Neuron (in vitro differentiated cells): ENCODE data around the gene C3orf70.

Source experiments
- H2AFZ ChIP-seq: one replicate; pipeline ENCODE4 v1.6.1; 2013; ENCODE audit warnings: low read depth, mild to moderate bottlenecking, inconsistent platforms, low read length, moderate library complexity
- H3K27me3 ChIP-seq: one replicate; pipeline ENCODE4 v1.6.1; 2013; ENCODE audit warnings: low read length; ENCODE audit not compliant: insufficient read depth
- H3K36me3 ChIP-seq: one replicate; pipeline ENCODE4 v1.6.1; 2013; ENCODE audit warnings: low read length; ENCODE audit not compliant: insufficient read depth
- H3K4me1 ChIP-seq: one replicate; pipeline ENCODE4 v1.6.1; 2013; ENCODE audit warnings: low read length; ENCODE audit not compliant: insufficient read depth
- H3K4me3 ChIP-seq: 2 replicates; pipeline ENCODE4 v1.5.1; 2013; ENCODE audit warnings: mild to moderate bottlenecking, low read length, moderate library complexity
- H3K9me3 ChIP-seq: one replicate; pipeline ENCODE4 v1.6.1; 2013; ENCODE audit warnings: low read length

The C3orf70 gene

DNA sequence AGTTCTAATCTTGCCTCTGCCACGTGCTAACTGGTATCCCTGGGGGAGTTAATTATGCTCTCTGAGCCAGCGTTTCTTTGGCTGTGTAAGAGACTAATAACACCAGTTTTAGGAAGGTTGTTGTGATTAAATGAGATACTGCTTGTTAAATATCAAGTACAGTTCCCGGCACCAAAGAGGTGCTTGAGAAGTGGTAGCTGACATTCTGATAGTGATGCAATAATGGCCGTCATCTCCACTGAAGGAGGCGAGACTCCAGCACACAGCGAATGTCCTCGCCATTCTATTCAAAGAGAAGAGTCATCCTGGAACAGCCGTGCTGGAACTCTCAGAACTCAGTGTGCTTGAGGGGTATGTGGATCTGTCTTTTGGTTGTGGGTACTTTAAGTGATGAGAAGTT lies 9.8 kb upstream of the C3orf70 start:
- H3K9me3 ChIP-seq, result no peaks in the 10 kb centered on the region
- no peak overlapping the region for H2AFZ ChIP-seq
- no peak overlapping the region for H3K4me3 ChIP-seq
- peaks cover 3% of the 10 kb centered on the region for H3K27me3 ChIP-seq
- peaks cover 4% of the 10 kb centered on the region for H3K4me1 ChIP-seq
- no peaks in the 10 kb centered on the region for H3K36me3 ChIP-seq

DNA sequence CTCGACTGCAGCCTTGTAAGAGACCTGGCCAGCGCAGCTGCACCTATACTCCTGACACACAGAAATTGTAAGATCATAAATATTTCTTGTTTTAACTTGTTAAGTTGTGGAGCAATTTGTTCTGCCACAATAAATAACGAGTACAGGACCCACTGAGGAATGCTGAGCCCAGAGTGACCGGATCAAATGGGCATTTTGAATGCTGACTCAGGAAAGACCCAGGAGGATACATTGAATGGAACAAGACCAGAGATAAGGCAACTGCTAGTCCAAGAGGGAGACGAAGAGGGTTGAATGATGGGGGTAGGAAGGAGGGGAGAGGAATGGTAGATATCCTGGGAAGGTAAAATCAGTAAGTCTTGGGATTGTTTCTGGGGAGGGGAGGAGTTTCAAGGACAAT lies 8.9 kb upstream of the C3orf70 start:
- H2AFZ ChIP-seq, result no peak overlapping the region
- peaks cover 3% of the 10 kb centered on the region for H3K27me3 ChIP-seq
- H3K9me3 ChIP-seq, result no peaks in the 10 kb centered on the region
- no peaks in the 10 kb centered on the region for H3K36me3 ChIP-seq
- H3K4me3 ChIP-seq, result no peak overlapping the region
- peaks cover 4% of the 10 kb centered on the region for H3K4me1 ChIP-seq

DNA sequence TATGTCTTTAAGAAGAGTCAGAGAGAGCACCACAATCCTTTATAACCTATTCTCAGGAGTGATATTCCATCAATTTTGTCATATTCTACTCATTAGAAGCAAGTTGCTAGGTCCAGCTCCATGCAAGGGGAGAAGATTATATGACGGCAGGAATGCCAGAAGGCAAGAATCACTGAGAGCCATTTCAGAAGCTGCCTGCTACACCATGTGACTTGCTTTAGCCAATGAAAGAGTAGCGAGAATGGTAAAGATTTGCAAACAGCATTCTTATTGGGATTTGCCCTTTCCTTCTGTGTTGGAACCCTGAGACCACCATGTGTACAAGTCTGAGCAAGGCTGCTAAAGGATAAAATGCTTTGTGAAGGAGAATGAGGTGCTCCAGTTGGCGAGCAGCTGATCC lies 4.5 kb upstream of the C3orf70 start:
- no peaks in the 10 kb centered on the region for H3K36me3 ChIP-seq
- no peak overlapping the region for H2AFZ ChIP-seq
- H3K9me3 ChIP-seq, result no peaks in the 10 kb centered on the region
- H3K27me3 ChIP-seq, result peaks cover 15% of the 10 kb centered on the region
- peaks cover 4% of the 10 kb centered on the region for H3K4me1 ChIP-seq
- no peak overlapping the region for H3K4me3 ChIP-seq

DNA sequence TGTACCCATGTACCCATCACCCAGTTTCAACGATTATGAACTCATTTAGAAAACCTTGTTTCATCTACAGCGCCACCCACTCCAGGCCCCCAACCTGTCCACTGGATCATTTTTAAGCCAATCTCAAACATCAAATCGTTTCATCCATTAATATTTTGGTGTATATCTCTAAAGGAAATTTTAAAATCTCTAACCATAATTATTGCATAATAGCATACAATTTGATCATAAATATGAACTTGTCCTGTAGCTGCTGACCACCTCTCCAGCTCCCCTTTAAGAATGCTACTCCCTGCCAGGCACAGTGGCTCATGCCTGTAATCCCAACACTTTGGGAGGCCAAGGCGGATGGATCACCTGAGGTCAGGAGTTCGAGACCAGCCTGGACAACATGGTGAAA lies 2.8 kb upstream of the C3orf70 start:
- H3K9me3 ChIP-seq, result no peaks in the 10 kb centered on the region
- H3K27me3 ChIP-seq, result peaks cover 20% of the 10 kb centered on the region
- no peaks in the 10 kb centered on the region for H3K36me3 ChIP-seq
- H3K4me3 ChIP-seq, result no peak overlapping the region
- H2AFZ ChIP-seq, result no peak overlapping the region
- peaks cover 6% of the 10 kb centered on the region for H3K4me1 ChIP-seq

DNA sequence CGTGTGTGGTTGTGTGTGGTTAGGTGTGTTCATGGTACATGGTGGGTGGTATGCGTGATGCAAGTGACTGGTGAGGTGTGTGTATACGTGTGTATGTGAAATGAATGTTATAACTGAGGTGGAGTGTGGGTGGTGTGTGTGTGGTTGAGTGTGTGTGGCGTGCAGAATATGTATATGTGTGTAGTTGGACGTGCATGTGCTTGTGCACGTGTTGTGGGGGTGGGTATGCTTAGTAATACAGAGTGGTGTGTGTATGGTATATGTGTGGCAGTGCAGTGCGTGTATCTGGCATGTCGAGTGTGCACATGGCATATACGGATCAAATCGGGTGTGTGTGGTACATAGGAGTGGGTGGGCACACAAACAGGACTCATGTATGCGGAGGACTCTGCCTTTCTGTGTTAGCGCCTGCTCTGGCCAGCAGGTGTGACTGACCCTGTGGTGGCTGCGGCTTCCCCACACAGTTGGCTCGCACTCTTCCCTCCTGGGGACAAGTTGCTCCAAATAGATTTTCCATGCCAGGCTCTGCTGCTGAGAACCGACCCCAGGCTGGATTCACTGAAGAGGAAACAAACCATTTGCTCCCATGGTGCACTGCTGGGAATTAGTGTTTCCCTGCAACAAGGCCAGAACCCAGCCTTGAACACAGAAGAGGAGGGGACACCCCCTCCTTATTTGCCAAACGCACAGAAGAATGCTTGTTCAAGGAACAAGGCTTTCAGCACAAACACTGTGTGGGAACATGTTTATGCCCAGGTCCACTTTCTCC lies 1.2 kb upstream of the C3orf70 start:
- Histone ChIP-seq H3K36me3 (no peaks in the 10 kb centered on the region), H3K4me3 (no peak overlapping the region), H3K27me3 (peaks cover 20% of the 10 kb centered on the region), H3K9me3 (no peaks in the 10 kb centered on the region), H3K4me1 (peaks cover 5% of the 10 kb centered on the region), H2AFZ (no peak overlapping the region)

DNA sequence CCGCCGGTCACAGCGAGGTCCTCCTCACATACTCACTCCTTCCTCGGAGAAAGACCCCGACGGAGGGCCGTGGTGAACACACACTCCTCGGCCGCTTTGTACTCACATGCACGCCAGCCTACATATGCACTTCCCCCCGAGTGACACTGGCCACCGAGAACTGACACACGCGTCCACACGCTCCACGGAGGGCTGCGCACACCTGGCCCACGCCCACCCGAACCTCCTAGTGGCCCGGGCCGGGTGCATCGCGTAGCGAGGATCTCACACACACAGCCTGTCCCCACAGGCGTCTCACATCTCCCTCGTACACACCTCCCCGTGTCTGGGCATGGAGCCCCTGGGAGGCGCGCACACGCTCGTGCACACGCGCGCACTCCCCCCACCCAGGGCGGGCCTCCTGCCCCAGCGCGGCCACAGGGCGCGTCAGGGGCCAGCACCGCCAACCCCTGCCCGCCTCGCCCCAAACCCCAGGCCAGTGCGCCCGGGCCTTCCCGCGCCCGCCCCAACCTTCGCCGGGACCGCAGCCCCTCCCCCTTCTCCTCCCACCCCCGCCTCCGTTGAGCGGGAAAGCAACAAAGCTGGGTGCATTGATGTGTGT lies 411 bp upstream of the C3orf70 start:
- H3K9me3 ChIP-seq, result no peaks in the 10 kb centered on the region
- peaks cover 20% of the 10 kb centered on the region for H3K27me3 ChIP-seq
- H3K4me1 ChIP-seq, result peaks cover 5% of the 10 kb centered on the region
- peak overlapping the region; percentile 62 for H3K4me3 ChIP-seq
- H2AFZ ChIP-seq, result peak overlapping the region; percentile 93
- H3K36me3 ChIP-seq, result no peaks in the 10 kb centered on the region

DNA sequence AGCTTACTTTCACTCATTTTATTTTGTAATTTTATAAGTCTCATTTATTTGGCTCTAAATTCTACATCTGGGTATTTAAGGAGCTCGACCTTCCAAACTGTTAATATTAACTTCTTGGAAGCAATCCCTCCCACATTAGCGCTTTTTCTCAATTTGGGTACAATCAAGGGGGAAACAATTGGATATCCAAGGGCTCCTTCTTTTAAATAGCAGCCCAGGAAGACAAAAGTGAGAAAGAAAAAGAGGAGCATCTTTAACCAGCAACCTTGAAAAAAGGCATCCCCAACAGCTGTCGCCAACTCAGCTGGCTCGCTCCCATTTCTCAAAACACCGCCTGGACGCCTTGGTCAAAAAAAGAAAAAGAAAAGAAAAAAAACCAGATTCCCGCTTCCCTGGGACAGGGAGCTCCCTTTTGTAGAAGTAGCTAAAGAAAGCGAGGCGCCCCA lies 873 bp downstream of the C3orf70 start:
- Histone ChIP-seq H3K4me1 (peaks cover 5% of the 10 kb centered on the region), H3K9me3 (no peaks in the 10 kb centered on the region), H3K4me3 (peak overlapping the region; percentile 62), H3K27me3 (peaks cover 22% of the 10 kb centered on the region), H2AFZ (peak overlapping the region; percentile 93), H3K36me3 (no peaks in the 10 kb centered on the region)

DNA sequence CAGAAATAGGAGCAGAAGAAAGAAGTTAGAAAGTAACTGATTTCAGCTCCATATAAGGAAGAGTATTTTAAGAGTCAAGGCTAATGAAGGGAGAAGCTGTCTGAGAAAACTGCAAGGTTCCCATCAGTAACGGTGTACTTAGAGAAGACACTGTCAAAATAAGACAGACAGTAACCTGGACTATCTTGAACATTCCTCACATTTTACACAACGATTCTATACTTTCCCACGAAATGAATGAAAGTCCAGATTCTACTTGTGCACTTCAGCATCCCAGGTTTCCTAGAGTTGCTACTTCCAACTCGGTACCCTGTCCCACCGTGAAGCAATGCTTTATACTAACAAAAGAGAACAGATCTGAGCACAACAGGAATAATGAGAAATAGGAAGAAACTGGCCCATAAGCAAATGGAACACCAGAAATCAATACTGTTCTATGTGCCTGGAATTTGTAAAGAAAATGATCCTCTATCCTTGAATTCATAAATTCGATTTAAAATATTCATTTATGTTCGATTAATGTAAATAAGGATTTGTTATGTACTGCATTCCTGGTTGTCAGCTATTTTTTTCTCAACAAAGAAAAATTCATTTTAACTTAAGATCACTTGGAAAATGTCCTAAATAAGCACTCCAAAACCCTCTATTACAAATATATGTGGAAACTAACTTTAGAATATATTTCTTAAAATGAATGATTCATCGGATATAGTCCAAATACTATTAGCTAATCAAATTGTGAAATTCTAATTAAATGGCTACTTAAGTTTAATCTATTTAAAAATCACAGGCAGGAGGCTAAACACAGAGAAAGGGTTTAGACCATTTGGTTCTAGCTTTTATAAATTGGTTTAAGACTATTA lies 1.5 kb downstream of the C3orf70 start:
- Histone ChIP-seq H3K4me1 (peaks cover 5% of the 10 kb centered on the region), H3K27me3 (peaks cover 22% of the 10 kb centered on the region), H3K36me3 (no peaks in the 10 kb centered on the region), H2AFZ (peak overlapping the region; percentile 93), H3K4me3 (peak overlapping the region; percentile 62), H3K9me3 (no peaks in the 10 kb centered on the region)

DNA sequence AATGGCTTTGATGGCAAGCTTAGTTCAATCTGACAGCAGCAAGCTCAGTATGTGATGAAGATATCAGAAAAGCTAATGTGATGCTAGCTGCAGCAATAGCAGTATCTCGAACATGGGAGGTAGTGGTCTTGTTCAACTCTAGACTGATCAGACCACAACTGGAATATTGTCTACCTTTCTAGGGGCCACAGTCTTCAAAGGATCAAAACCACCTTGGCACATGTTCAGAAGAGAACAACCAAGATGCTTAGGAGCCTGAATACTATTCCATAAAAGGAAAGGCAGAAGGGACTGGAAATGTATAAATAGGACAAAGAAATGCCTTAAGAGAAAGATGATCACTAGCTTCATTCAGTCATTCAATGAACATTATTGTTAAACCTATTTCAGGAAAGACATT lies 2.3 kb downstream of the C3orf70 start:
- H2AFZ ChIP-seq, result no peak overlapping the region
- peaks cover 22% of the 10 kb centered on the region for H3K27me3 ChIP-seq
- no peak overlapping the region for H3K4me3 ChIP-seq
- H3K9me3 ChIP-seq, result no peaks in the 10 kb centered on the region
- H3K4me1 ChIP-seq, result peaks cover 5% of the 10 kb centered on the region
- H3K36me3 ChIP-seq, result no peaks in the 10 kb centered on the region

DNA sequence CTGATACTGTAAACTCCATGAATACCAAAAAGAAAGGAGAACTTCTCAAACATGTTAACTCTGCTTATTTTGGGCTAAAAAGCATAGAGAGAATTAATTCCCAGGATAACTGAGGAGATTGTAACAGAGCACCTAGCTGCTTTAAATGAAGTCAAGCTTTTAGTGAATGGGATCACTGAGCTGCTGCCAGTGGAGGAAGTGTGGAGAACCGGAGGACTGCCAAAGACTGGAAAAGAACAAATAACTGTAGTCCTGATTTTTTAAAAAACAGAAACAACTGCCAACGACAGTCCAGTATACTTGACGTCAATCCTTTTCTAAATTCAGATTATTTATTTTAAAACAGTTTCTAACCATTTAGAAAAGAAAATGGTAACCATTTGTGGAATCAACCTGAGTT lies 3.3 kb downstream of the C3orf70 start:
- Histone ChIP-seq H3K27me3 (peaks cover 22% of the 10 kb centered on the region), H3K4me3 (no peak overlapping the region), H3K36me3 (no peaks in the 10 kb centered on the region), H3K9me3 (no peaks in the 10 kb centered on the region), H3K4me1 (peaks cover 5% of the 10 kb centered on the region), H2AFZ (no peak overlapping the region)

DNA sequence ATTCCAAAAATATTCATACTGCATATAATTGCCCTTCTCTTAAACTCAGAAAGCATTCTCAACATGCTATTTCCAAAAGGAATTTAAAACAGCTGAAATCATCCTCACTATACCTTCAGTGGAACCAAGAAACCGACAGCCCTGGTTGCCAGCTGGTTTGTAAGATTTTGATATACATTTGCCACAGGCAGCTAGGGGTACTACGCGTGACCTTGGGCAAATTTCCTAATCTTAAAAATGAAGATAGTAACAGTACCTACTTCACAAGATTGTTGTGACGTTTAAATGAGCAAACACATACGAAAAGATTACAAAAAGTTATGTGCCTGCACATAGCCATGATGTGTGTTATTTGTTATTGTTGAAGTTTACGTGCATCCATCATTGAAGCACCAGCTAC lies 7.3 kb downstream of the C3orf70 start:
- no peaks in the 10 kb centered on the region for H3K4me1 ChIP-seq
- no peak overlapping the region for H3K4me3 ChIP-seq
- H3K9me3 ChIP-seq, result no peaks in the 10 kb centered on the region
- H3K36me3 ChIP-seq, result no peaks in the 10 kb centered on the region
- no peak overlapping the region for H2AFZ ChIP-seq
- H3K27me3 ChIP-seq, result peaks cover 2% of the 10 kb centered on the region

DNA sequence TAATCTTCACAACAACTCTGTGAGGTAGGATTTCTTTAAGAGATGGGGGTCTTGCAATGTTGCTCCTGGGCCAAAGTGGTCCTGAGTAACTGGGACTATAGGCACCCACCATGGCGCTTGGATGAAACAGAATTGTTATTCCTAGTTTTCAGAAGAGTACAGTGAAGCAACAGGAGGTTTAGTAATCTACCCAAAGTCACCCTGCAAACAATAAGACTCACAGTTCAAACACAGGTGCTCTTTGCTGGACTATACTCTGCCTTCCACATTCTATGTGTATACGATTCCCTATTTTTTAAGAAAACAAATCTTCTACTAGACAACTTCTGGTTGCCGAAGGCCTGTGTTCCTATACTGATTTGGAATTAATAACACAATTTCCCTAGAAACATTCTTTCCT lies 8.1 kb downstream of the C3orf70 start:
- Histone ChIP-seq H2AFZ (no peak overlapping the region), H3K36me3 (no peaks in the 10 kb centered on the region), H3K4me1 (no peaks in the 10 kb centered on the region), H3K9me3 (no peaks in the 10 kb centered on the region), H3K27me3 (peaks cover 2% of the 10 kb centered on the region), H3K4me3 (no peak overlapping the region)

DNA sequence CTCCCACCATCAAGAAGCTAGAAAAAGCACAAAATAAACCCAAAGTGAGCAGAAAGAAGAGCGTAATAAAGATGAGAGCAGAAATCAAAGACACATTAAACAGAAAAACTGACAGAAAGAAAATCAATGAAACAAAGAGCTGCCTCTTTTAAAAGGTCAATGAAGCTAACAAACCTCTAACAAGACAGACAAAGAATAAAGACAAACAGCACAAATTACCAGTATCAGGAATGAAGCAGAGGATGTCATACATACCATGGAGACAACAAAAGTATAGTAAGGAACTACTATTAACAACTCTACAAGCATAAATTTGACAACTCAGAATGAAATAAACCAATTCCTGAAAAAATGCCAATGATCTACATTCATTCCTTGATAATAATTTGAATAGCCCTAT lies 15.0 kb downstream of the C3orf70 start:
- H3K27me3 ChIP-seq, result no peaks in the 10 kb centered on the region
- H3K36me3 ChIP-seq, result no peaks in the 10 kb centered on the region
- no peak overlapping the region for H2AFZ ChIP-seq
- H3K4me1 ChIP-seq, result no peaks in the 10 kb centered on the region
- no peaks in the 10 kb centered on the region for H3K9me3 ChIP-seq
- no peak overlapping the region for H3K4me3 ChIP-seq
